ENCODE measurements around the gene SYT5. TPM values are rescaled to one million over a fixed set of nuclear protein-coding genes. Genes with fewer than 3 reads are reported as not detected.

The SYT5 gene
- total and polyA plus RNA-seq, 9 of the 15 experiments (the other 6 are each of a cell fraction or from before 2014, with no cell fraction given), result 1.3 to 20.9 (median 8.8) TPM

GRCh38 chr19:55160128-55160985 lies 19.7 kb downstream of the SYT5 start (continued):
- TF ChIP-seq PHB (CRISPR knock-in tag; IDR thresholded peaks at IDR 0.05) (no peak), BRCA1 (IDR thresholded peaks at IDR 0.05) (no peak), BRCA1 (CRISPR knock-in tag; IDR thresholded peaks at IDR 0.05) (no peak), ARID1B (IDR thresholded peaks at IDR 0.05) (peak; percentile 44; the same call in 1 of the 2 replicates), ZBTB17 (CRISPR knock-in tag; IDR thresholded peaks at IDR 0.05) (no peak), RCOR1 (IDR thresholded peaks at IDR 0.05; ENCODE audit: borderline replicate concordance in 1 of 2, low read depth in 2 of 2, low read length in 2 of 2) (peak; percentile 10 to 83; a peak in 1 of 4 replicates), RBM25 (IDR thresholded peaks at IDR 0.05; ENCODE audit: low read depth, low read length, severe bottlenecking) (no peak), CC2D1A (IDR thresholded peaks at IDR 0.05) (peak; percentile 73), ZNF583 (CRISPR knock-in tag; IDR thresholded peaks at IDR 0.05) (no peak), HDAC1 (IDR thresholded peaks at IDR 0.05) (peak in 1 of 2 experiments; percentile 42; a peak in 2 of 4 replicates), KDM2B (CRISPR knock-in tag; IDR thresholded peaks at IDR 0.05) (peak; percentile 87; the same call in 1 of the 2 replicates), ZNF644 (tag; IDR thresholded peaks at IDR 0.05; ENCODE audit: low read depth) (no peak), GABPB2 (CRISPR knock-in tag; conservative IDR thresholded peaks at IDR 0.05) (no peak), NR0B1 (IDR thresholded peaks at IDR 0.05; ENCODE audit: partially characterized antibody) (no peak), POLR2AphosphoS5 (IDR thresholded peaks at IDR 0.05; ENCODE audit: control insufficient read depth, insufficient read depth, low read depth, low read length) (no peak), MIER1 (IDR thresholded peaks at IDR 0.05; ENCODE audit: low read depth) (no peak), SMARCE1 (IDR thresholded peaks at IDR 0.05) (no peak), PTTG1 (tag; IDR thresholded peaks at IDR 0.05; ENCODE audit: low read depth) (no peak), SREBF1 (IDR thresholded peaks at IDR 0.05; ENCODE audit: borderline replicate concordance, low read depth, low read length) (no peak), LARP7 (IDR thresholded peaks at IDR 0.05) (no peak), HDAC3 (IDR thresholded peaks at IDR 0.05; ENCODE audit: borderline replicate concordance, partially characterized antibody) (no peak), SREBF2 (CRISPR knock-in tag; IDR thresholded peaks at IDR 0.05) (no peak), ZNF436 (CRISPR knock-in tag; IDR thresholded peaks at IDR 0.05) (no peak)
- TF ChIP-seq, protein P1, sequence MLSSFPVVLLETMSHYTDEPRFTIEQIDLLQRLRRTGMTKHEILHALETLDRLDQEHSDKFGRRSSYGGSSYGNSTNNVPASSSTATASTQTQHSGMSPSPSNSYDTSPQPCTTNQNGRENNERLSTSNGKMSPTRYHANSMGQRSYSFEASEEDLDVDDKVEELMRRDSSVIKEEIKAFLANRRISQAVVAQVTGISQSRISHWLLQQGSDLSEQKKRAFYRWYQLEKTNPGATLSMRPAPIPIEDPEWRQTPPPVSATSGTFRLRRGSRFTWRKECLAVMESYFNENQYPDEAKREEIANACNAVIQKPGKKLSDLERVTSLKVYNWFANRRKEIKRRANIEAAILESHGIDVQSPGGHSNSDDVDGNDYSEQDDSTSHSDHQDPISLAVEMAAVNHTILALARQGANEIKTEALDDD (IDR thresholded peaks at IDR 0.05), result no peak
